GM04503 (cell line): ENCODE data around the gene CDH12.
"Not testable (repeated sequence)": the region's sequence is repeated elsewhere in the genome, so short reads cannot be mapped to it uniquely, and the experiment has no call there.

Source experiments
- DNase-seq: peaks from one replicate; pipeline ENCODE4 v3.0.0-alpha.2; 2012; ENCODE audit warnings: low read depth

Gene CDH12

DNA sequence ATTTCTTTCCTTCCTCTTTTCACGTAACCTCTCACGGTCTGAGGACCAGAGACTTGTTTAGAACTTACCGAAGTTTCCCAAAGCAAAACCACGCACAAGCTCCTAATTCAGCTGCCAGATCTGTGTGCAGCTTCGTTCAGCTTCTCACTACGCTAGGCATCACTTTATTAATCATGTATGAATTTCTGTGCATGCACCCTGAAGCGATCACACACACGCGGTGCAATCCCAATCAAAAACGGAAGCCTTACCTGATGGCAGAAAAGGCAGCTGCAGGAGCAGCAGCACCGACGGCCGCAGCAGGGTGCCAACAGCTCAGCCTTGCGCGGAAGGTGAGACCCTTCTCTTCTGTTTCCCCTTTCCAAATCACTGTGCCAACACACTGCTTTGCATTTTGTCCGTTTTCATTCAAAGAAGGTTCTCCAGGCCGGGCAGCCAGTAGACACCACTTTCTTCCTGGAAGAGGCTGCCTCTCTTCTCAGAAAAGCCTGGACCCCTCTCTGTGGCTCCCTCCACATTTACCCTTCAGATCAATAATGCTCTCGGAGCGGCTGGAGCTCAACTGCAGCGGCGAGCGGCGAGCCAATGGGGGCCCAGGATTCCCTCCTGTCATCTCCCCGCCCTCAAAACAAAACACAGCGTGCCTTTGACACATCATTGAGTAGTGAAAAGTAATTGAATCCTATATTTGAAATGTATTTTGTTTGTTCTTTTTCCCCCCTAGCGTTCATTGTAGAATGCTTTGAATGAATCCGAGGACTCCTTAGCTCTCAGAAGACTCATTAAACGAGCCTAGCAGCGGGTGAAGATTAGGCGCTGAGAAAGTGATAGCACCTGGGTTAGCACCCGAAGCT lies at the start of gene CDH12:
CDH12 (minus strand) TSS at position 538 of the 854 bp plus-strand sequence.
- no peak for DNase-seq

DNA sequence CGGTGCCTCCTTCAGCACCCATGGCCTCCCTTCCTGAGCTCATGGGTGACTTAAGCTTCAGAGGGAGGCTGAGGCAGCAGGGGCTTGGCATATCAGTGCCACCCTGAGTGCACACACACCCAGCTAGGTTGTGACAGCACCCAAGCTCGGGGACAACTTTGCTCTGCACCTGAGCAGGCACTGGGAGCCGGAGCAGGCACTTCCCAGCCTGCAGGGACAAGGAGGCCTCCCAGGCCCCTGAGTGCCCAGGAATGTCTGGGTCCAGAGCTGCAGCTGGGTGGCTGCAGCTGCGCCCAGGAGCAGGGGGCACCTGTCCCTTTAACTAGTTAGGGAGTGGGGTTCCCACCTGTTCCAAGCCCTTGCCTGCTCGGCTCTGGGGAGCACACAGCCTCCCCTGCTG lies 48.7 kb upstream of the CDH12 start:
- no peak for DNase-seq

DNA sequence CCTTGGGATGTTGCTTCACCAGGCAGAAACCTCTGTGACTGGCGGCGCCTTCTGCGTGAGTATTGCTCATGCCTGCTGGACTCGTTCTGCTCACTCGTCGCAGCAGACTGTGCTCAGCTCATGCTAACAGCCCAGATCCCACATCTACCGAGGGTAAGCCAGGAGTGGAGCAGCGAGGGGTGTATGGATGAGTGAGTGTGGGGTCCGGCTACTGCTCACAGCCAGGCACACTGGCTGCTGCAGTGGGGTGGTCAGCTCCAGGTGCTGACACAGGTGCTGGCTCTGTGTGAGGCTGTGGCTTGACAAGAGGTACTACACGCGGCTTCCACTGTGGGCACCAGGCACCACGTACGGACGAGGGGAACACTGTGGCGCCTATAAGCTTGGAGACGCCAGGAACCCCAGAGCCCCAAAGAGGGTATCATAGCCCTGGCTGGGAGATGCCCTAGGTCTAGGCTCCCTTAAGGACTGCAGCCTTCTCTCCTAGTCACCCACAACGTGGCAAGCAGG lies 47.7 kb upstream of the CDH12 start:
- no peak for DNase-seq

DNA sequence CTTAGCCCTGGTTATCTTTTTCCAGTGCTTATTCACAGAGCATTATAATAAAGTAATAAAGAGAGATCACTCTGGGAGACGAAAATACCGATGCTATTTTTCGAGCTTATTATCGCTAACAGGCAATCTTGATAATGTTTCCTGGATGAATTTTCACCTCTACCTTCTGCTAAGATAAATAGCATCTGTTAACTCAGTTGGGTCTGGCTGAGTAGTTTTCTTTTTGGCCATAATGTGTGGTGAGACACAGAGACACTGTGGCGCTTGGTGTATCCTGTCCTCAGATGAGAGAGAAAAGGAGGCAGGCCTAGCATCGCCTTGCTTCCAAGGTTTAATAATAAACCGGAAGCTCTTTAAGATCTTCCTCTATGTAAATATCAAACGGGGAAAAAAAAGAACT lies 46.2 kb upstream of the CDH12 start:
- no peak for DNase-seq

DNA sequence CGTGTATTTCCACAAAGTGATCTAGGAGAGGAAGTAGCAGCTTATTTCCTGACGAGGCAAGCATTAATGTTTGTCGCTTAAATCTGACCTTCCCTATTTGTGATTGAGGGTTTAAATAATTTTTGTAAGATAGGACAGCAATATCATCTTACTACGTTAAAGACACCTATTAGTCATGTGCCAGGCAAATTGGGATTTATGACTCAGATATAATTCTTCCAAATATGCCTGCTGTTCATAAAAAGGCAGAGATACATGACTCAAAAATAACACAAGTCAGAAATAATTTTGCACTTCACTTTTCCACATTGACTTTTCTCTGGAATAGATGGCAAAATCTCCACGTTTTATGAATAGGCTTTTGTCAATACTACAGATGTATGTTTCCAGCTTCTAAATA lies 43.0 kb upstream of the CDH12 start:
- DNase-seq: no peak

DNA sequence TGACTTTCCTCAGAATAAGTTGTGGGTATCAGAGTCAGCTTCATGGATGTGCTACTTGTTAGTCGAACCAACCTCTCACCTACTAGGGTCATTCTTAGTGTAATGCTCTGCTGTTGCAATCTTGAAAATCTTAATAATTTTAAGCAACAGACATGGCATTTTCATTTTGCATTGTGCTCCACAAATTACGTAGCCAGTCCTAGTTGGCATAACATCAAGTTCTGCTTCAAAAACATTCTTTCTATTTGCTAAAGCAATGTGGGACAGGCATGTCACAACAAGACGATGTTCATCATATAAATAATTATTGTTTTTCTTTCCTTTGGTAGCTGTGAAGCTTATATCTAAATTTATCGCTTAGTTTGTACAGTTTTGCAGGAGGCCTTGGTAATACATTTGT lies 39.3 kb upstream of the CDH12 start:
- DNase-seq: no peak

DNA sequence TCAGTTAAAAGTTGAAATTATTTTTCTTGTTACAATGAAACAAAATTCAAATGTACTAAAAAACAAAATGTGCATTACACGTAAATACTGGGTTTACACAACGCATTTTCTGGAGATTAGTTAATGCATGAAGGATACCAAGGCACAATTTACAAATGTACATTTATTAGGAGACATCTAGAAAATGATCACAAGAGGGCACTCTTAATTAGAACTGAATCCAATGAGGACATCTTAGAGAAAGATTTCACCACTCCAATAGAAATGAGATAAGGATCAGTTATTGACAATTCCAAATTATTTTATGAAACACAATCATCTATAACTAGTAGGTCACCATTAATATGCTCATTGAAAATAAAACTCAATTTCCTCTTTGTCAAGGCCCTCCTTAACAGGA lies 36.6 kb upstream of the CDH12 start:
- no peak for DNase-seq

DNA sequence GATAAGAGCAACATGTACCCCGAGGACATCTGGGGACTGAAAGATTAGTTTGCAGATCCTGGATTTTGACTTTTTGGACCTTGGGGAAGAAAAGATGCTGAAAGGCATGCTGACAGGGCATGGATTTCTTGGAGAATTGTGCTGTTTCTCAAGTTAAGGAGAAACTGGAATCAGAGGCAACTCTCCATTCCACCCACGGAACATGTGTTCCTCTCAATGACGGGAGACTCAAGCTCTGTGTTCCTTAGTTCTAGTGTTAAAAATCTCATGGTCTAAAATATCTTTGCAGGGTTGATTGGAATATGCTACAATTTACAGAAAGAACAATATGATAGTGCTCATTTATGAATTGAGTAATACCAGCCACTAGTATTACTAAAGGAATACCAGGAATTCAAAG lies 34.4 kb upstream of the CDH12 start:
- DNase-seq: no peak

DNA sequence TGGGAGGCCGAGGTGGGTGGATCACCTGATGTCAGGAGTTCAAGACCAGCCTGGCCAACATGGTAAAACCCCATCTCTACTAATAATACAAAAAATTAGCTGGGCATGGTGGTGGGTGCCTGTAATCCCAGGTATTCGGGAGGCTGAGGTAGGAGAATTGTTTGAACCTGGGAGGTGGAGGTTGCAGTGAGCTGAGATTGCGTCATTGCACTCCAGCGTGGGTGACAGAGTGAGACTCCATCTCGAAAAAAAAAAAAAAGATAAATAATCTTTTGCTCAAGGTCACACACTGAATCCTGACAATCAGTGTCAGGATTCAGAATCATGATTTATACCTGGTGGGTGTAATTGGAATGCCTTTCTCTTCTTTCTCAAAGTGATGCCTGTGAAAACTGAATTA lies 5.8 kb upstream of the CDH12 start:
- DNase-seq: not testable (repeated sequence)

DNA sequence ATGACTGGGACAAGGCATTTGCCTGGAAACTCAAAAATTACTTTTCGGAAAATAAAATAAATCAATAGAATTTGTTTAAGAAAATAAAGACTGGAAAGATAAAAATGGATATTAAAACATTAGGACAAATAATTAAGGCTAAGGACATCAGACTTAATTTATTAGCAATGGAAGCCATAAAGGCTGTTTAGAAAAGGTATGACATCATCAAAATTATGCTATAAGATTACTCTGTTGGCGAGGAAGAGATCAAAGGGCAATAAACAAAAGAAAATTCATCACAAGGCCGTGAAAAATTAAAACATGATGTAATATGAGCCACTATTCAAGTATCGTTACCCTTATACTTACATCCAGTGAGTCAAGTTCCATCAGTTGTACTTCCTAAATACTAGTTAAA lies 2.7 kb upstream of the CDH12 start:
- DNase-seq: no peak

DNA sequence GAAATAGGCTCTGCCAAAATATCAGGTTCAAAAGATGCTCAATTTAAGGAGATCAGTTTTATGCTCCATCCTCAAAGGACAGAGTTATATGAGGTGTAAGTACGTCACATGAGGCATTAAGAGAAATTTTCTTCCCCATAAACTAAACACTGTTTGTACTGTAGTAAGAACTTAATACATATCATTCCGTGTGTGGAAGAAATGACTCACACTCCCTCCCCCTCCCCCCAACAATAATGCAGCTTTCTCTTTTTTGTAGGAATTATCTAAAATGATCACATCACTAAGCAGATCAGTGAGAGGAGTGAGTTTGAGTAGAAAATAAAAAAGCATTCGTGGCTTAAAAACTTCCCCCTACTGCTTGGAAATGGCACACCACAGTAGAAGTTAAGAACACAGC lies 2.2 kb downstream of the CDH12 start:
- DNase-seq: no peak

DNA sequence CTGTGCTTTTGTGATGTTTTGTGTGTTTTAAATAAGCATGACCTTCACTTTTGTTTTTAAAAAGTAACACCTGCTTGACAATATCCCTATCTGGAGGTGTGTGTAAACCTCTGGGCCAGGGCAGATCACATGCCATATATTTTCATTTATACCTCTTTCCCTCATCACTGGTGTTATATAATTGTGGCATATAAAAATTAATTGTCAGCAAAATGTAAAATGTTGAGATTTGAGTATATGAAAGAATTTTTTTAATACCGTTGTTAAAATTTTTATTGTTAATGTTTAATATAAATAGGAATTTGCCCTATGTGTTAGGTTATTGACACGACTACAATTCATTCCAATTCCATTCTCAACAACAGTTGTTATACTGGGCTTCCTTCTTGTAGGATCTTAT lies 6.5 kb downstream of the CDH12 start:
- DNase-seq: no peak

DNA sequence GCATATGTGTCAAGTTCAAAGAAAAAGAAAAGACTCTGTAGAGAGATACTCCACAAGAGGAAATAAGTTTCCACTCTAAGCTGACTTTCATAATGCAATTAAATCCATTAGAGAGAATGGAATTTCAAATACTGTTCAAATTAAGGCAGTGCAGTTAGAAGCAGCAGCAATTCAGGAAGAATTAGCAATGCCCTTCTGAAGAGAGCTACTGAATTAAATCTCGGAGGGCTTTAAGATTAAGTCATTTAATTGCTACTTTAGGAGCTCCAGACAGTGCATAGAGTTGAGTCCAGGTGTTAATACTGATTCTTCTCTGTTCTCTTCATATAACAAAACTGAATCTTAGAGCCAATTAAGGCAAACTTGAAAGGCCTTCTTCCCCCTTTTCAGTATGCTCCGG lies 8.5 kb downstream of the CDH12 start:
- DNase-seq: no peak

DNA sequence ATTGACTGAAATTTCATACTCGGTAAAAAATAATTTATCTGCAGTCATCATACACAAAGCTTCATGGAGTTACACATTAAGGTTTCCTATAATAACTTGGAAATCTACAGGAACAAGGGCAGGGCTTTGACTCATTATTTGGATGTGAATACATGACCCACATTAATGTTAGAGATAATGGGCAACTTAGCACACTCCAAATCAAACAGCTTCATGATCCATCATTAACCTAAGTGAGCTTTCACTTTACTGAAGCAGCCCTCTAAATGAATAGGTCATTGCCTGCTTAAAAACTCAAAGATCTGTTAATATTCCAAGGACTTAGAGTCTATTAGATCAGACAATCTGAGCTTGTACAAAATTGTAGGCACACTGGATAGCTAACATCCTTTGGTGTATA lies 9.0 kb downstream of the CDH12 start:
- DNase-seq: no peak

DNA sequence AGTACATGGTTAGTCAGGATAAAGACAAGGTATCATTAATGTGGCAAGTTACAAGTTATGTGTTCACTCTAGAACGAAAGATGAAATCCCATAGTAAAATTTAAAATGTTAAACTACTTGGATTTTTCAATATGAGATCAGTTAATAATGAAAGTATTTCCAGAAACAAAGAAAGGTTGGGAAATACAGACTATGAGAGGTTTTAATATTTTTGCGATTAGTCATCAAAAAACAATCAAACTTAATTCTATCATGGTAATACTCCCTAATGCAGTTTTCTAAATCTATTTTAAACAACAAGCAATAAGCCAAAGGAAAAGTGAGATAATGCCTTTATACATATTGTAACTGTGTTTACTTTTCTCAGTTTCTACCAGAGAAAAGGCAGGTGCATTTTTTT lies 10.6 kb downstream of the CDH12 start:
- no peak for DNase-seq

DNA sequence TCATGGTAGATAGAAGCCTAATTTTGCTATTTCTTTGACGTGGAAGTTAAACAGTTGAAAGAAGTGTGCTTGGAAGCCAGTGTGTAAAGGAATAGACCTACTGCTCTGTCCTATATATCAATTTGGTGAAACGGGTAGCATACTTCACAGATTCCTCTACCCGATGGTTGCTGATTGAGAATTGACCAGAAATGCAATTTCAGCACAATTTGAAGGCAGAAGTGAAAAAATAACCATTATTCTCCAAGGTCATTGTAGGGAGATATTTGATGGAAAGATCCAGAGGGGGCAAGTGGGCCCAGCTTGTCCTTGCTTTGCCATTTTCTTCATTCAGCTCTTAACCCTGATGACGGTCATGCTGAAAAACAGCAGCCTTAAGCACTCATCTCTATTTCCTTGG lies 15.3 kb downstream of the CDH12 start:
- no peak for DNase-seq

DNA sequence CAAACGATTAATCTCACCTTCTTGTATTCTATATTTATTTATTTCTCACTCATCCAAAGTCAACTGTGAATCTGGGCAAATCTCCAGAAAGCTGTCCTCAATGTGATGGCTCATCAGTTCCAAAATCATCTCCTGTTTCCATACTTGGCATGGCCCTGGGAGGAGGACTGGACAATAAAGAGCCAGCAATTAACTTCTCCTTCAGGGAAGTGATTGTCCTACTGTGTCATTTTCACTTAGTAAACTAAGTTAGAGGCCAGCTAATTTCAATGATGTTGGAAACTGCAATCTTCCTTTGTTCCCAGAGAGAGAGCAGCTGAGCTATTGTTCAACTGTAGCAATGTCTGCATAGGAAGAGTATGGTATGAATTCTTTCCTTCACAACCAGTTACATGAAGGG lies 17.5 kb downstream of the CDH12 start:
- no peak for DNase-seq

DNA sequence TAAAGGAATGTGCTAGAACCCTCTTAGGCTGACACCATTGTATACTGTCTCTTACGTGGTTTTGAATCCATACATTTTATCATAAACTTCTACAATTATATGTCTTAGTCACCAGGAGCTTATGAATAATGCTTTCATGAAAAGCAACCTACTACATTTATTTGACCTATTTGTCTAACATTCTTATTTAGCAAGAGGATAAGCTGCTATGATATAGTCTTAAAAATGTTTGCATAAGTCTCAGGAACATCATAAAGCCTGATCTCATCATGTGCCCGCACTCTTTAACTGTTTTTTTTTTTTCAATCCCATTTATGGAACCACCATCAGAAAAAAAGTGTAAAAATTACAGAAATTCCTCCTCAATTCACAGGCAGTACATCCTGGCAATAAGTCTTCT lies 59.7 kb downstream of the CDH12 start:
- DNase-seq: no peak

DNA sequence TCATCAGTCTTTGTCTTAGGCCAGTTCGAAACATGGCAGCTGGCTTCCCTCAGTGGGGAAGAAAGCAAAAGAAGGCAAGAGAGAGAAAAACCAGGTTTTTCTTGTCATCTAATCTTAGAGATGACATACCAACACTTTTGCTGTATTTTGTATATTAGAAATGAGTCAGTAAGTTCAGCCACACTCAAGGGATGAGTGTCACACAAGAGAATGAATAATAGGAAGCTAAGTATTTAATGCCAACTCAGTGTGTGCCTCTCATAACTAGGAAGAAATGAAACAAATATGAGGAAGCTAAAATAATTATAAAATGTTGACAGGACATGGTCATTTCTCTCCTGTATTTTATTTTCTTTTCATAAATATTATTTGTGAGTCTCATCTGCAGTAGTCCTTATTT lies 65.3 kb downstream of the CDH12 start:
- no peak for DNase-seq

DNA sequence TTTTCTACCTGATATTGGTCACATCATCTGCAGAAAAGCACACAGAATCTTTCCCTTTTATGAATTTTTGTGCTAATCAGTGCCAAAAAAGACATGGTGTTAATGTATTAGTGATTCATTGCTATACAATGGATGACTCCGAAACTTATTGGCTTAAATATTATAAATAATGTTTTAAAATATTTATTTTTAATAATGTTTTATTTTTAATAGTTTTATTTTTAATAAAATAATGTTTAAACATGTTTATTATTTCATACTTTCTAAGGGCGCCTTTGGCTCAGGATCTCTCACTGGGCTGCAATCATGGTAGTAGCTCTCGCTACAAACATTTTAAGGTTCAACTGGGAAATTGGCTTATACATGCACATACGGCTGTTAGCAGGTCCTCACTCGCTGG lies 65.7 kb downstream of the CDH12 start:
- no peak for DNase-seq

DNA sequence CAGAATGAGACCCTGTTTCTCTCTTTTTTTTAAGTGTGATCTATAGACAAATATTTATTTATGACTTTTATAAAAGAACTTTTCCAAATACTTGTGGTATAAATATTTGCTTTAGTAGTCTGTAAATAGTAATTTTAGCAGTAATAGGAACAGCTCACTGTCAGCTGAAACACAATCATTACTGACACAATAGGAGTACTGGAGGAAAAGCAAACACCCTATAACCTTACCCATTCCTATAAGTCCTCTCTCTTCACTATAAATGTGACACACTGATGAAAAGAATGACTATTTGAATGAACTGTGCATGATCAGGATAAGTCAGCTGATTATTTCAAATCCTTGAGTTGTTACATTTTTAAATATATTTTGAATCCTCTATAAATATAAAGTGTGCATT lies 72.4 kb downstream of the CDH12 start:
- DNase-seq: no peak

DNA sequence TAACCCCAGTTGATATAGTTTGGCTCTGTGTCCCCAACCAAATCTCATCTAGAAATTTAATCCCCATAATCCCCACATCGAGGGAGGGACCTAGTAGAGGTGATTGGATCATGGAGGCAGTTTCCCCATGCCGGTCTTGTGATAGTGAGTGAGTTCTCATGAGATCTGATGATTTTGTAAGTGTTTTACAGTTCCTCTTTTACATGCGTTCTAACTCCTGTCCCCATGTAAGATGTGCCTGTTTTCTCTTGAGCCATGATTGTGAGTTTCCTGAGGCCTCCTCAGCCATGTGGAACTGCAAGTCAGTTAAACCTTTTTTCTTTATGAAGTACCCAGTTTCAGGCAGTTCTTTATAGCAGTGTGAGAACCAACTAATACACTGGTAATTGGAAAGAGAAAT lies 73.6 kb downstream of the CDH12 start:
- no peak for DNase-seq

DNA sequence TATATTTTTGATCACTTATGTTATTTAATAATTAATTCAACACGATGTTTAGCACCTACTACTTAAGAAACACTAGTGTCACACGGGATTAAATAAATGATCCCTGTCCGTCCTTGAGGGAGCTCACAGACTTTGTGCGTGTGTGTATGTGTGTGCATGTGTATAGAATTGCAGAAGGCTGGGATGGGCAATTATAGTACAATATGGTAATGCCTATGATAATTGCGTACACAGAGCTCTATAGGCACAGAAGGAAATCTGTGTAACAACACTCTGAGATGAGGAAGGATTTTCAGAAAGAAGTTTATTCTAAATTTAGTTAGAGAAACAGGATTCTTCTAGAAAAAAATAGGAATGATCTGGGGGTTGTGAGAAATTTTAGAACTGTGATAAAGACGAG lies 76.9 kb downstream of the CDH12 start:
- DNase-seq: no peak

DNA sequence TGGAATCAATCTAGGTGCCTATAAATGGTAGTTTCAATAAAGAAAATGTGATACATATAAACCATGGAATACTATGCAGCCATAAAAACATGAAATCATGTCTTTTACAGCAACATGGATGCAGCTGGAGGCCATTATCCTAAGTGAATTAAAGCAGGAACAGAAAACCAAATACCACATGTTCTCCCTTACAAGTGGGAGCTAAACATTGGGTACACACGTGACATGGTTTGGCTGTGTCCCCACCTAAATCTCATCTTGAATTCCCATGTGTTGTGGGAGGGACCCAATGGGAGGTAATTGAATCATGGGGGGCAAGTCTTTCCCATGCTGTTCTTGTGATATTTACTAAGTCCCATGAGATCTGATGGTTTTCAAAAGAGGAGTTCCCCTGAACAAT lies 78.9 kb downstream of the CDH12 start:
- DNase-seq: not testable (repeated sequence)
